HG03097 (cell line): Measurements from ENCODE around the gene LPO.

Experiments
- ATAC-seq: cut with Tn5 transposase; IDR thresholded peaks from one replicate; pipeline ENCODE4 v1.9.1; 2021; ENCODE audit not compliant: unreplicated experiment, low FRiP score

The LPO gene

GRCh38 chr17:58302919-58303585 is 64.7 kb downstream of the LPO start:
- ATAC-seq: no peak

- no peak for ATAC-seq
These were observed 65.8 kb downstream of the LPO start for GRCh38 chr17:58303971-58304749.

GRCh38 chr17:58304750-58305486 is 66.5 kb downstream of the LPO start:
- no peak for ATAC-seq

GRCh38 chr17:58305626-58306025 is 67.2 kb downstream of the LPO start:
- no peak for ATAC-seq

DNA sequence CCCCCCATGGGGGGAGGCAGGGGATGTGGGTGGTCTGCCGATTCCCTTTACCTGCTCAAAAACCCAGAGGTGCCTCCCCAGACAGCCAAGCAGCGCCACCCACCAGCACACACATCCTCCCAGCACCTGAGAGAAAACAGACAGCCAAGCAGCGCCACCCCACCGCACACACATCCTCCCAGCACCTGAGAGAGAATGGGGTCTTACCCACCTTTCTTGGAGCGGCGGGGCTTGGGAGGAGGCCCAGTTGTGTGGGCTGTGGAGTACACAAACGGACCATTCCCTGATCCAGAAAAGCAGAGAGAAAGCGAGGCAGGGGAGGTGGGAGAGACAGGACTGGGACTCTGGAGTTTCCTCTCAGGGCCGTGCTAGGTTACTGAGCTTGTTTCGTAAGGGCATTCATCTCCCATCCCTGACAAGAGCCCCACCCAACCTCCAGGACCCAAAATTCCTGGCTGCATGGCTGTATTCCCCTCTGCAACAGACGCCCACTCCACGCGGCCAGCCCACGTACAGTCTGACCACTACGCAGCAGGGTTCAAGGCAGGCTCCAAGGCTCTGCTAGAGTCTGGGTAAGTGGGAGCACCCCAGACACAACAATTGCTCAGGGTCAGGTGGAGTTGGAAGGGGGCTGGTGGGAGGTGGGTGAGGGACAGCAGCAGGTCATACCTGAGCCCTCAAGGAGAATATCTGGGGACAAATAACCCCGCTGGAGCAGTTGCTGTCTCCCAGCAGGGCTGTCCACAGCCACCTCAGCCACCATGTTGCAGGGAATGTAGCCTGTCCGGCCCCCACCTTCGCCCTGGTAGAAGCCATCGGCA is 68.0 kb downstream of the LPO start:
- ATAC-seq: no peak

DNA sequence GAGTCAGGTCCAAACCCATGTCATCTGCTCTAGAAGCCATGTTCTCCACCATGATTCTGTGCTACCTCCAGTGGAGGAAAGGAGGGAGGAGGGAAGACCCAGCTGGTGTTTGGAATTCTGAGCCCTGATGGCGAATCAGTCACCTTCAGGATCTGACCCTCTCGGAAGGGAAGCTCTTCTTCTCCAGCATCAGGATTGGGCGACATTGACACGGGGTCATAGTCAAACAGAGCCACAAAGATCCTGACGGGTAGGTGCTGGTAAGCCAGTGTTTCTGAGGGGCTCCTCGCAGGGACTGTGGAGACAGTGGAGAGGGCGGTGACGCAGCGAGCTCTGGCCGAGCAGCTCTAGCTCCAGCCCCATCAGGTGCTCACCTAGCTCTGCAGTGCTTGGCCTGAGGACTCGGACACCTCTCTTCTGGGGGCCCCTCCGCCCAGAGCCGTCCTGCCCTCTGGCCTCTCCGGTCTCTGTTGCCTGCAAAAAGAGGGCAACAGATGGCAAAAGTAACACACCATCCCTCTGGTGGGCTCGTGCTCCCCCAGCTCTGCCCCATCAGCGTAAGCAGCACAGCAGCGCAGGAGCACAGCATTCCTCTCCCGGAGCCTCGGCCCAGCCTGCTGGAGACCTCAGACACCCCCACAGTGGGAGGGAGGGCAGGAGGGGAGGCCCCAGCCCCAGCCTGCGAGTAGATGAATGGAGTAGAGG is 69.2 kb downstream of the LPO start:
- no peak for ATAC-seq

GRCh38 chr17:58308173-58308984 is 70.0 kb downstream of the LPO start:
- ATAC-seq: no peak

DNA sequence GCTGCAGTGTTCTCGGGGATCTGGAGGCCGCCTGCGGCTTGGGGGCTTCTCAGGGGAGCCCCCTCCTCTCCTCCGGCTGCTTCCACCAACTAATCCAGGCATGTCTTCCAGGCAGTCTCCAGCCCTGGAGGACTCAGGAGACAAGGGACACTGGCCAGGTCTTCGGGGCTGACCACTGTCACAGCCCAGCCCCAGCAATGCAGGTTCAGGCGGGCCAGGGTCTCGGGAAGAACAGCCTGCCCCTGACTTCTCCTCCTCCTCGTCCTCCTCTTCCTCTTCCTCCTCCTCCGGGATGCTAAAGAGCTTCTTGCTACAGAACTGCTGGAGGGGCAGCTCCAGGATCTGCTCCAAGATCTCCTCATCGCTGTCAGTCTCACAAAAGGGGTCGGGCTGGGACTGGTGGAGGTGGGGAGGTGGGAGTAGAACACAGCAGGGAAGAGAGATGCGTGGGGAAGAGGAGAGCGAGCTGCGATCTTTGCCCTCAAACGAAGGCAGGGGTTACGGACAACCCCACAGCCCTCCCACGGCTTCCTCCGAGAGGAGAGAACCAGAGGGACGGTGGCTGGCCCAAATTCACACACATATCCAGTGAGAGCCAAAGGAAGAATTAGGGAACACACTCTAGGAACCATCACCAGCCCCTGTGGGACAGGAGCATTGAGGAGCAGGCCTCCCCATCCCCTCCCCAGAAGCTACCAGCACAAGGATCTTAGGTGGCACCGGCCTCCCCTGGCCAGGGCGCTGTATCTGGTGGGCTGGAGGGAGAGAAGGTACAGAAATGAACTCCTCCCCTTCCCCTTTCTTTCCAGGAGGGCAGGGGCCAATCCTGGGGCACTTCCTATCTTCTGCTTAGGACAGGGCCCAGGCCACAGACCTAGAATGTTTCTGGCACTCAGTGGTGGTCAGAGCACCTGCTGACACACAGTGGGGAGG is 70.9 kb downstream of the LPO start:
- ATAC-seq: no peak

GRCh38 chr17:58309918-58310259 is 71.5 kb downstream of the LPO start:
- no peak for ATAC-seq

DNA sequence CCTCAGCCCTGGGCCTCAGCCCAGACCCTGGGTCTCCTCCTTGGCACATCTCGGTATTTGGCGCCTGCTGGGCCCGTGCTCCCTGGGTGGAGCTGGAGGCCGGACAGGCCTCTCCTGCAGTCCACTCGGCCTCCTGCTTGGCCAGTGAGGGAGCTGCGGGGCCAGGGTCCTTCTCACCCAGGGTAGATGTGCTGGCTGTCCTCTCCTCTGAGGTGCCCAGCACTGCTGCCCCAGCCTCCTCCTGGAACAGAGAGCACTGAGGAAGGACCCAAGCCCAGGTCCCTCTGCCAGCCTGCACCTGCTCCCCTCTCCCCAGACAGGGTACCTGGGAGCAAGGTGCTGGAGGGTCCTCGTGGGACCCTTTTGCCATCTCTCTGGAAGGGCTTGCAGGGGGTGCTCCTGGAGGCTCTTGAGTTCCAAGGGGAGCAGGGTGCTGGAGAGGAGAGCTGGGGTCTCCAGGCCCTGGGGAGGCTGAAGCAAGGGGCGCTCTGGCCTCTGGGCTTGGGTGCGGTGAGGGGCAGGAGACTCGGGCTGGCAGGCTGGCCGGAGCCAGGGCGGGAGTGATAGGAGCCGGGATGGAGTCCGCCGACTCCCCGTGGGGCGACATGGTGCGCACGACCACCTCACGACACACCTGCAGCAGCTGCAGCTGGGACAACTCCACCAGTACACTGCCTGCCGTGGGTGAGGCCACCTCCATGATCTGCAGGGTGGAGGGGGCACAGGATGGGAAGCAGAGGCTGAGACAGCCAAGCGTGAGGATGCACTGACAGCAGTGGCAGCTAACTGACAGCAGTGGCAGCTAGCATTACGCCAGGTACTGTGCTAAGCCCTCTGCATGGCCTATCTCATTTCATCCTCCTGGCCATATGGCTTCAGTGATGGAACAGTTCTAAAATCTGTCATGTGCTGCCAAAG is 72.4 kb downstream of the LPO start:
- no peak for ATAC-seq

GRCh38 chr17:58311429-58311894 is 73.1 kb downstream of the LPO start:
- ATAC-seq: no peak

GRCh38 chr17:58312021-58312630 is 73.7 kb downstream of the LPO start:
- ATAC-seq: no peak

DNA sequence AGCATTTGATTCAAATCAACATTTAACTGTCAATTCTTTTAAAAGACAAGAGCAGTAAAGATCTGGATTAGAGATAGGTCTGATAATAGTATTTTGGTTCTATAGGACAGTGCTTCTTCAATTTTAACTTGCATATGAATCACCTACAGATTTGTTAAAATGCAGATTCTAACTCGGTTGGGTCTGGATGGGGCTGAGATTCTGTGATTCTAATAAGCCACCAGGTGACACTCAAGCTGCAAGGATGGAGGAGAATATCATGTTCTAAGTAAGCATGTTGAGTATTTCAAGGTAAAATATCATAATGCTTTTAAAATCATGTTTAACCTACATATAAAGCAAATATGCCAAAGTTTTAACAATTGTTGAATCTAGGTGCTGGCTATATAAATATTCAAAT is 74.4 kb downstream of the LPO start:
- no peak for ATAC-seq

- no peak for ATAC-seq
These were observed 75.7 kb downstream of the LPO start for GRCh38 chr17:58313815-58314705.

DNA sequence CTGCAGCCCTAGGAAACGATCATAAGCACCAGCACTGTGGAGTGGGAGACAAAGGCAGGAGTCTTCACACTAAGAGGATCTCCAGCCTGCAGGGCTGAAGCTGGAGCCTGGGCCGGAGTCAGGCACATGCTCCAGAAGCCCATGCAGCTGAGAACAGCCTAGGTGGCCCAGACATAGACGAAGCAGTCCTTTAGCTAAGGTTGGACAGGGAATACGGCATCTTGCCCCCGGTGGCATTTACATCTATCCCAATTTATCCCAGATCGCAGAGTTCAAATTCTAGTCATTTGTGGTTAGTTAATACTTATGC is 76.3 kb downstream of the LPO start:
- no peak for ATAC-seq

DNA sequence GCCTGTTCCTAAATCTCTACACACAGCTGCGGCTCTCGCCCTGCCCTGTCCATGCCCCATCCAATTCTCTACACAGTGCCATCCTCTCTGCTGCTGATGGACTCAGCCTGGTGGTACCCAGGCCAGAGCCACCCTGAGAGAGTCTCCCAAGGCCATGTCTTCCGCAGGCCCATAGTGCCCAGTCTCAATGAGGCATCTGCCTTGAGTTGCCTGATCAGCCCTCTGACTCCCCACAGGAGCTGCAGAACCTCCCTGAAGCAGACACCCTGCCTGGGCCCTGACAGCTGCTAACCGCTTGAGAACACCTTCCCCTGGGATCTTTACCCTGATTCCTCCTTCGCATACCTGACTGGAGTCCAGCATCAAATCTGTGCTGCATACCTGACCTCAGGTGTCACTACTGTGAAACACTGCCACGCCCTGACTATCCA is 76.9 kb downstream of the LPO start:
- no peak for ATAC-seq
